ENCODE measurements around the gene GSAP. TPM values are rescaled to one million over a fixed set of nuclear protein-coding genes. Genes with fewer than 3 reads are reported as not detected.
A peak's percentile ranks its signal among the peaks of the same experiment; 100 is the strongest.

GSAP gene
- total and polyA plus RNA-seq, 2 of the 4 experiments (the other 2 are of a cell fraction), result 1.6 to 1.8 TPM

DNA sequence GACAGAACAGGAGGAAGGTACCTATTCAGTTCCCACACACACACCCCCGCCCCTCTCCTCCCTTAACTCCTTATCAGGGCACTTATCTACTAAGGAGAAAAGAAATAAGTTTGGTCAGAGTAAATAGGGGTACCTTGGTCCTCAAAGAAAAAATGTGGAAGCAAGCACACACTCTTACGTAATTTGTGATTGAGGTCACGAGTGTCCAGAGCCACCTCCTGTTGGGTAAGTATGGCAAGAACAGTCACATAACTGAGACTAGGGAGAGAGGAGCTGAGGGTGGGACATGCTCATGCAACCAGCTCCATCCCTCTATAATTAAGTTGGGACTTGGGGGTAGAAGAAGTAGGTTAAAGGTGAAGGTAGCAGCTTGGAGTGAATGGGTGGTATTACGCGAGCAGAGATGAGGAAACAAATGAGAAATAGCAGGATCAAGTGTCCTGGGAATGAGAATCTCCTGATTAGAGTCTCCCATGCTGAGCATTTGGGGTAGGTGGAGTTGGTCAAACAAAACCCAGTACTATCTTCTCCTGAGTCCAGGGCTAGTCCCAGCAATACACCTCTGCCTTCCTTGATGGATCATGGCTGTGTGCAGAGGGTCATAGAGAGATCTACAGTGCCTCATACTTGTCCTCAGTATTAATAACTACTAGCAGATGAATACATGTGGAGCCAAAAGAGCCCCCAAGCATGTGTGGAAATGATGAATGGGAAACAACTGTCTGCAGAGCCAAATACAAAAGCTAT, 77.1 kb downstream of the GSAP start:
- intact Hi-C loops (cut with micrococcal nuclease), result loop anchor here (5.0 kb wide), 1 partner anchor 203 kb away; no protein-coding TSS in a partner anchor
- H3K27me3 ChIP-seq (ENCODE audit: control insufficient read depth, insufficient read depth, low read length), result no peaks in the 10 kb centered on the region
- ATAC-seq (ENCODE audit: low read depth), result no peak; the same call in 1 of the 2 replicates
- no peak overlapping the region for H3K4me3 ChIP-seq (ENCODE audit: insufficient read depth, low read depth, low read length)
- no peaks in the 10 kb centered on the region for H3K36me3 ChIP-seq (ENCODE audit: control insufficient read depth, insufficient read depth, low read length)
- H3K4me1 ChIP-seq (ENCODE audit: control insufficient read depth, insufficient read depth, low read length), result peaks cover 3% of the 10 kb centered on the region
- H3K9me1 ChIP-seq (ENCODE audit: insufficient read depth, low read length), result peaks cover 7% of the 10 kb centered on the region; the same call in 1 of the 2 replicates
- peak overlapping the region; percentile 57; the same call in 1 of the 3 replicates for H2BK15ac ChIP-seq (ENCODE audit: low read depth, low read length)
- in situ Hi-C loops (cut with MboI; ENCODE audit: low sequenced_read_pairs), result no loop called here
- H2AFZ ChIP-seq (replicated peaks; ENCODE audit: low read length, poor library complexity), result no peak overlapping the region
- no TSS peak for BruUV-seq (replicated peaks)
- no peak overlapping the region for H2AK9ac ChIP-seq (replicated peaks; ENCODE audit: low read depth, low read length, poor library complexity)
- peak overlapping the region; percentile 40; the same call in 1 of the 2 replicates for H3K4ac ChIP-seq (ENCODE audit: low read depth, low read length)
- ChIA-PET CTCF (interaction anchor here (0.6 to 0.7 kb wide), 2 partner anchors 75 to 92 kb away, joined by 3 read pairs; no protein-coding TSS in a partner anchor), POLR2A (ENCODE audit: unreplicated experiment) (no interaction called here)
- peak overlapping the region; percentile 60; the same call in 1 of the 2 replicates for H2BK20ac ChIP-seq (ENCODE audit: low read depth, low read length)
- no peak overlapping the region for H3K9ac ChIP-seq (ENCODE audit: low read depth, low read length)
- peak overlapping the region; percentile 72; the same call in 1 of the 2 replicates for H2AK5ac ChIP-seq (ENCODE audit: low read depth, low read length)
- H3K79me1 ChIP-seq (ENCODE audit: low read depth in 1 of 2, low read length in 2 of 2), result no peaks in the 10 kb centered on the region
- no peak overlapping the region for H3K18ac ChIP-seq (ENCODE audit: low read depth, low read length)
- no peak overlapping the region for H3K4me2 ChIP-seq (ENCODE audit: low read depth, low read length)
- H4K5ac ChIP-seq (ENCODE audit: low read depth, low read length), result no peak overlapping the region
- H4K8ac ChIP-seq (ENCODE audit: low read depth in 2 of 2, low read length in 2 of 2), result no peak overlapping the region
- WGBS, 2 experiments (ENCODE audit: extremely low coverage in 2 of 2, insufficient read length in 1 of 2), result 100% methylated on average over 1 of the region's 5 CpGs; no CpG with 5 or more reads in 1 of the 2 experiments
- no peaks in the 10 kb centered on the region for H3K9me3 ChIP-seq (ENCODE audit: control insufficient read depth, insufficient read depth, low read length)
- no peak overlapping the region; the same call in 1 of the 2 replicates for H4K91ac ChIP-seq (ENCODE audit: insufficient read depth, low read depth, low read length)
- H2BK120ac ChIP-seq (ENCODE audit: low read depth, low read length), result no peak overlapping the region; the same call in 1 of the 2 replicates
- no peak overlapping the region for H3K56ac ChIP-seq (ENCODE audit: extremely low read depth, insufficient read depth, low read length)
- peak; percentile 83 for TF ChIP-seq CEBPB (IDR thresholded peaks at IDR 0.05; ENCODE audit: low read depth, low read length)
- no peak for TF ChIP-seq BHLHE40 (IDR thresholded peaks at IDR 0.05; ENCODE audit: low read depth, low read length)
- dilution Hi-C loops (cut with HindIII; ENCODE audit: low sequenced_read_pairs, unreplicated experiment), result no loop called here
- no peak overlapping the region for H2BK5ac ChIP-seq (ENCODE audit: low read depth, low read length, poor library complexity, severe bottlenecking)
- DNase-seq, result peak; percentile 45
- no peaks in the 10 kb centered on the region for H4K20me1 ChIP-seq (ENCODE audit: insufficient read depth, low read length)
- no peak overlapping the region for H3K27ac ChIP-seq (ENCODE audit: insufficient read depth, low read length)
- no peak overlapping the region for H3K23ac ChIP-seq (ENCODE audit: low read depth, low read length)
- peak overlapping the region; percentile 85 for H3K14ac ChIP-seq (replicated peaks; ENCODE audit: low read depth, low read length)

Measured in IMR-90 (cell line).